NCI-H82 (cell line): ENCODE results near the gene TTLL11.

Experiments used
- DNase-seq: peaks from one replicate; lab custom pipeline; 2025; lab: John Stamatoyannopoulos, UW

TTLL11 gene, protein sequence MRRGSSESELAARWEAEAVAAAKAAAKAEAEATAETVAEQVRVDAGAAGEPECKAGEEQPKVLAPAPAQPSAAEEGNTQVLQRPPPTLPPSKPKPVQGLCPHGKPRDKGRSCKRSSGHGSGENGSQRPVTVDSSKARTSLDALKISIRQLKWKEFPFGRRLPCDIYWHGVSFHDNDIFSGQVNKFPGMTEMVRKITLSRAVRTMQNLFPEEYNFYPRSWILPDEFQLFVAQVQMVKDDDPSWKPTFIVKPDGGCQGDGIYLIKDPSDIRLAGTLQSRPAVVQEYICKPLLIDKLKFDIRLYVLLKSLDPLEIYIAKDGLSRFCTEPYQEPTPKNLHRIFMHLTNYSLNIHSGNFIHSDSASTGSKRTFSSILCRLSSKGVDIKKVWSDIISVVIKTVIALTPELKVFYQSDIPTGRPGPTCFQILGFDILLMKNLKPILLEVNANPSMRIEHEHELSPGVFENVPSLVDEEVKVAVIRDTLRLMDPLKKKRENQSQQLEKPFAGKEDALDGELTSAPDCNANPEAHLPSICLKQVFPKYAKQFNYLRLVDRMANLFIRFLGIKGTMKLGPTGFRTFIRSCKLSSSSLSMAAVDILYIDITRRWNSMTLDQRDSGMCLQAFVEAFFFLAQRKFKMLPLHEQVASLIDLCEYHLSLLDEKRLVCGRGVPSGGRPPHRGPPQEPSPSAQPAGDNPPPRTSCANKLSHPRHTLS

DNA sequence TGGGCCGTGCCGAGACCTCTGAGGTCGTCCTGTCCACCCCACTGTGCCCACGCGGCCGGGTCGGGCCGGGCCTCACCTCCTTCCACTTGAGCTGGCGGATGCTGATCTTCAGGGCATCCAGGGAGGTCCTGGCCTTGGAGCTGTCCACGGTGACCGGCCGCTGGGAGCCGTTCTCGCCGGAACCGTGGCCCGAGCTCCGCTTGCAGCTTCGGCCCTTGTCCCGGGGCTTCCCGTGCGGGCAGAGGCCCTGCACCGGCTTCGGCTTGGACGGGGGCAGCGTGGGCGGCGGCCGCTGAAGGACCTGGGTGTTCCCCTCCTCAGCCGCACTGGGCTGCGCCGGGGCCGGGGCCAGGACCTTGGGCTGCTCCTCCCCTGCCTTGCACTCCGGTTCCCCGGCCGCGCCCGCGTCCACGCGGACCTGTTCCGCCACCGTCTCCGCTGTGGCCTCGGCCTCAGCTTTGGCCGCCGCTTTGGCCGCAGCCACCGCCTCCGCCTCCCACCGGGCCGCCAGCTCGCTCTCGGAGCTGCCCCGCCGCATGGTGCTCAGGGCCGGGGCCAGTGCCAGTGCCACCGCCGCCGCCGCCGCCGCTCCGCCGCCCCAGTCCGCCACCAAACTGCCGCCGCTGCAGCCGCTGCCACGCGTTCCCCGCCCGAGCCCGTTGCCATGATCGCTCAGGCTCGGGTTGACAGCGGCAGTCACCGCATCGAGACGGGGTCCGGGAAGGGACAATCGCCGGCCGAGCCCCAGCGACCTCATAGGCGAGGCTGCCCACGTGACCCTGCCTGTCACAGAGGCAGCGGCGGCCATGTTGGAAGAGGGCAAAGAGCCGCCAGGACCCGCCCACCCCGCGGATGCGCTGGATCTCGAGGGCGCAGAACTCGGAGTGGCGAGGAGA lies at the start of gene TTLL11:
Gene TTLL11, minus strand, starts transcription at position 698 of the 896 bp plus-strand sequence. Its CDS starts 160 bp downstream, at position 538.
- DNase-seq = peak; percentile 96

DNA sequence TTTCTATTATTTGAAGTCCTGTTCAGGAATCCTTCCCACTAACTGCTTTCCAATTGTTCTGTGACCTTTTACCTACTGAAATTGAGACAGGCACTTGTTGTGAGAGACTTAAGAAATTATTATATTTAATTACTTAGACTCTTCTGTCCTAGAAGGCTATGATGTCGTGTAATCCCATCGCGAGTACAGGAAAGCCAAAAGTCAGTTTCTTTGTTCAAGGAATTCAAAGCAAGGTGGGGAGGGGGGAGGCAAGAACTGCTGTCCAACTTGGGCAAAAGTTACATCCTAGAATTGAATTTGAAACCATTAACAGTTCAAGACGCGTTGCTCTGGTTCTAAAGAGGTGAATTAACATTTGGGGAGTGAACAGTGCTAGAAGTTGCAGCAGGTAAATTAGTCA lies 48.6 kb upstream of the TTLL11 start:
- no peak for DNase-seq

DNA sequence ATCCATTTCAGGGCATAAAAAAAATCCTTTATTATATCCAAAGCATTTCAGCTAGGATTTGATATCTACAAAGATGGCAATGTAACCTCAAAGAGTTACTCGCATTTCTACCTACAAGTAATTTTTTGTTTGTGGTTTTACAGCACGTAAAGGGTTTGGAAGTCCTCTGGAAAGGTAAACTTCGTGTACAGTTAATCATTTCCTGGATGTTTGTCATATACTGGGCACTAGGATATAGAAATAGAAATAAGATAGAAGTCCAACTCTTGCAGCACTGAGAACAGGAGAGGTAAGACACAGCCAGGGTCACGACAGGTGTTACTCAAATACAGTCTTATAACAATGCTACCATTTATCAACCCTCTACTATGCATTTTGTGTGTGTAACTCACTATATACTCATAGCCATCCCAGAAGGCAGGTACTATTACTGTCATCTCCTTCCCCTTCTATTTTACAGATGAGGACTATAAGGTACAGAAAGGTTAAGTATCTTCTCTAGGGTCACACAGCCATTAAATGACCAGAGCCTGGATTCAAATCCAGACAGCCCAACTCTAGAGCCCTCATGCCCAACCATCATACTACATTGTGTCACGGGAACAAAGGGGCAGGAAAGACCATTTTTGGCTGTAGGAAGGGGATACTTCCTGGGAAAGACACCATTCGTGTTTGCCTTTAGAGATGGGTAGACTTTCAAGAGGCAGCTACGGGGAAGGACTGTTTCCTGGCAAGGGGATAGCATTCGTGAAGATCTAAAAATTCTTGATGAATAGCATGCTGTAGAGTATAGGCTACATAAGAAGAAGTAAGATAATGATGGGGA lies 47.5 kb upstream of the TTLL11 start:
- DNase-seq = no peak

DNA sequence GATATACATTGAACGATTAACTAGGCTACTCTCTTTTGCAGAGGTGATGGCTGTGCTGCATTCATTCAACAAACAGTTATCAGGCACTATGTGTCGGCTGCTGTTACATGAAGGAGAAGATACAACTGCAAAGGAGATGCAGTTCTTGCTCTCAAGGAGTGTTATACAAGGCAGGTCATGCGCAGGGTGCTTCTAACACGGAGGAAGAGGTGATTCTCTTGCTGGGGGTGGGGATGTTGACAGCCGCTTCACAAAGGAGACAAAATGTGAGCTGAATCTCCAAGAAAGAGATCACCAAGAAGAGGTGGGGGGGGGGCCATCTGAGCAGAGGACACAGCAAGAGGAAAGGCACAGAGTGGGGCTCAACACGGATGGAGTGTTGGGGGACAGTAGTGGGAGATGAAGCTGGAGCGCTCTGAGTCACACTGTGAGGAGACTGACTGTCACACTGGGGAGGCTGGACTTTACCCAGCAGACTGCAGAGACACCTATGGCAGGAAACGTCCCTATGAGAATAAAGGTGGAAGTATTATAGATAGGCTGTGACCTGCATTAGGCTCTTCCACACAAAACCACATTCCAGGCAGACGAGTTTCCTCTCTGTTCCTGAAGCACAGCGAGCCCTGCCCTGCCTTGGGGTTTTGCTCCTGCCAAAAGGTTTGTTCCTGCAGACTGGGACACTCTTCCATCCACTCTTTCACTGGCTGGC lies 45.6 kb upstream of the TTLL11 start:
- no peak for DNase-seq

DNA sequence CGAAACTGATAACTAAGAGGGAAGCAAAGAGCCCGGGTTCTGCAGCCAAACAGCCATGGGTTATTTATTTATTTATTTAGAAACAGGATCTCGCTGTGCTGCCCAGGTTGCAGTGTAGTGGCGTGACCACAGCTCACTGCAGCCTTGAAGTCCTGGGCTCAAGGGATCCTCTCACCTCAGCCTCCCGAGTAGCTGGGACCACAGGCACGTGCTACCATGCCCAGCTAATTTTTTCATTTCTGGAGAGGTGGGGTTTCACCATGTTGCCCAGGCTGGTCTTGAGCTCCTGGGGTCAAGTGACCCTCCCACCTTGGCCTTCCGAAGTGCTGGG lies 42.4 kb upstream of the TTLL11 start:
- DNase-seq = no peak

DNA sequence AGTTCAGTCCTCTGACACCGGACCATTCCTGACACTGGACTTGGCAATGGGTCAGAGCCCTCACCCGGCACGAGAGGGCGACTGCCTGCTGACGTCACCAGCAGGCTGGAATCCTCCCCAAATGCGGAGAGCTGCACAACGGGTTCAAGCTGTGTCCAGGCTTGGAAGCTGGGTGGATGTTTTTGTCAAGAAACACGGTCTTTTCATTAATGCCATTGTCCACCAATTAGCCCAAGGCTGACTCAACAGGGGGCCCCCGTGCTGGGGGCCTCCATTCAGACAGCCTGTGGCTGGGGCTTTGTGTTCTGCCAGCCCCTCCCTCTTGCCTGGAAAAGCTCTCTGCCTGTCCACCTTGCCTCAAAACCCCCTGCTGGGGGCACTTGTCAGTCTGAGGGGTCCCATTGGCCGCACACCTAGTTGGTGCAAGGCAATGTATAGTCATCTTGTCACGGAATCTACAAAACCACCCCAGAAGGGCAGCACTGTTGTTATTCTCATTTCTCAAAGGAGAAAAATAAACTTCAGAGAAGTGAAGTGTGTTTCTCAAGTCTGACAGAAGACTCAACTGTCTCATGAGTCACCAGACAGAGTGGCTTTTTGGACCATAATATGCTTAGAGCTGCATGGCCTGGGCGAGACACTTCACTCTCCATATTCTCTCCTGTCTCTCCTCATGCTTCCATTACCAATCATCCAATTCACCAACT lies 41.9 kb upstream of the TTLL11 start:
- DNase-seq = no peak

DNA sequence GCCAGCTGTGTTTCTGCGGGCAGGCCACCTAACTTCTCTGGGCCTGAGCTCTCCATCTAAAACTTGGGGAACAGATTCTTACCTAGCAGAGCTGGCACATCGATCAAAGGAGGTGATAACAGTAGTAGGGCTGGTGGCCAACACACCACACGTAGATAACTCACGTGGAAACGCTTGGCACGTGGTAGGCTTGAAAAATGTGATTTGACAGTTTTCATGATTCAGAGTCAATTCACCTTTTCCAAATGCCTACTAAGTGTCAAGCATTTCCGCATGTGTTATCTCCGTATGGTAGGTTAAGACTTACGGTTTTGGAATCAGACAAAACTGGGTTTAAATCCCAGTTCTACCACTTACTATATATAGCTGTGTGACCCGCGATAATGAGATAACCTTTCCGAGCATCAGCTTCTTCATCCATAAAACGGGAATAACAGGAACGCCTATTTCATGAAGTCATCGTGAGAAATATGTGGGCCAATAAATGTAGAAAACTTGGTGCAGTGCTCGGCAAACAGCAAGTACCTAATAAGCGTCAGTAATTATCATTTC lies 41.0 kb upstream of the TTLL11 start:
- DNase-seq = no peak

DNA sequence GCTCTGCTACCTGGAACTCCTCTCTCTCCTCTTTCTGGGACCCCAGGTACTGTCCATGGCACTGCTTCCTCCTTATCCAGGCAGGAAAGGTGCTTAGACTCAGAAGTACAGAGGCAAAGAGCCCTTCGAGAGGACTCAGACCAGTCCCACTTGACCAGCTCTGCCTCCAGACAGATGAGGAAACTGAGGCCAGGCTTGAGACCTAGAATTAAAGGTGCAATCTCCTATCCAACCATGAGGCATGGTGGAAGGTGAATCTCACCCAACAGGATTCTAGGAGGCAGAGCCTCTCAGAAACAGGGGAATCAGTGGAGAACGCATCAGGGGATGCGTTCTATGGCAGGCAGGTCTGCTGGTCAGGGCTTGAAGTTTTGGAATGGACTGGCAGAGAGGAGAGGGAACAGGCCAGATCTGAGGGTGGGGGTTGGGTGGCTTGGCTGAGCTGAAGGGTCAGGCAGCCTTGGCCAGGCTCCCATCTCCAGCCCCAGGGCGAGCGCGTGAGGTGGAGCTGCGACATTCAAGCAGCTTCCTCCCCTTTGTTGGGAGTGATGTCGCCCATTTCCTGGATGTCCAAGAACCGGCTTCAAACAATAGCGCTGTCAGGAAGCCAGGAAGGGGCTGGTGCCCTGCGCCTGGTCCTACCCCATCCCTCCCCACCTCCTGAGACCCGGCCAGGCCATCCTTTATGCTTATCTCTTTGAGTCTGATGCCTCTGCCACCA lies 40.3 kb upstream of the TTLL11 start:
- DNase-seq = no peak

DNA sequence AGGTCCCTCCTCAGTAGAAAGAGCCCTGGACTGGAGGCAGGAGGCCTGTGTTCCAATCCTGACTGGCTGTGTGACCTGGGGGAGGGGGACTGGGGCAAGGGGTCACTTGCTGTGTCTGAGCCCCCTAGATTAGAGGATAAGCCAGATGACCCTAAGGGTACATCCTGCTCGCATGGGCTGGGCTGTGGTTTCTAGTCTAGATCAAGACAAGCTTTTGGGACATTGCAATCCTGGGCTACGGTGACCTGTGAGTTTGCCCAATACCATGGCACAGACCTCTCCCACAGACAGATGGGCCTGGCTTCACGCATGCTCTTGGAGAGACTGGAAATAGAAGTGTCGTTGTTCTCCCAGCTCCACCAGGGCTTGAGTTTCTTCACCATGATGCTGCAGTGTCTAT lies 39.4 kb upstream of the TTLL11 start:
- no peak for DNase-seq

DNA sequence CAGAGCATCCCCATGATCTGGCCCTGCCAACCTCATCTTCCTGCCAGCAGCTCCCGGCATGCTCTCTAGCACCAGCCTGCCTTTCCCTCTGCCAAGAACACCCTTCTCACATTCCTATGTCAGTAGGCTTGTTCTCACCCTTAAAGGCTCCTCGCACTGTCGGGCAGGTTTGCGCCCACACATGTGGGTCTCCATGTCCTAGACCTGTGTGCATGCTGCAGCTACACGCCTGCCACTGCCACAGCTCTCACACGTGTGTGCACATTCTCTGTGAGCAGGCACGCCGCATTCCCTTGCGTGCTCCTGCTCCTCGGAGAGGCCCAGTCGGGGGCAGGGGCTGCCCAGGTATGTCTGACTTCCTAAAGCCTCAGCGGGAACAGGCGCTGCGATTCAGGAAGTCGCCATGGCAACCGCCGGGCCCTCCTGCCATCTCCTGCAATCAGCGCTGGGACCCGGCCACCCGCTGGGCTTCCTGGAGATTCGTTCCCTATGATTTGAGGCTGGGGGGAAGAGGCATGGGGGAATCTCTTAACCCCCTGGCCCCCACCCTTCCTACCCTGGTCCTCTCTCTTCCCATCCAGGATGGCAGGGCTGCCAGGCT lies 38.4 kb upstream of the TTLL11 start:
- peak; percentile 15 for DNase-seq

DNA sequence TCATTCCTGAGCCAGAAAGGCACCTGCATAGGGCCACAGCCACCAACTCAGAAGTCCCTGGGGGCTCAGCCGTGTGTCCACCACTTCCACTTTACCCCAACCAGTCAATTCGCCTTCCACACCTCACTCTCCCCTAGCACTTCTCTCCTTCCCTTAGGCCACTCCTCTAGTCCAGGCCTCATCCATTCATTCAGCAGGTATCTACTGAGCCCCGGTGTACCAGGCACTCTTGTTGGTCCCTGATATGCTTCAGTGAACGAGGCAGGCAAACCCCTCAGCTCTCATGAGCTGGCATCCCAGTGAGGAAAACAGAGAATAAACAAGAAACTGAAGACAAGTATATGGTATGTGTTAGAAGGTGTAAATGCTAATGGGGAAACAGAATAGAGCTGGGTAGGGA lies 37.7 kb upstream of the TTLL11 start:
- DNase-seq = no peak

DNA sequence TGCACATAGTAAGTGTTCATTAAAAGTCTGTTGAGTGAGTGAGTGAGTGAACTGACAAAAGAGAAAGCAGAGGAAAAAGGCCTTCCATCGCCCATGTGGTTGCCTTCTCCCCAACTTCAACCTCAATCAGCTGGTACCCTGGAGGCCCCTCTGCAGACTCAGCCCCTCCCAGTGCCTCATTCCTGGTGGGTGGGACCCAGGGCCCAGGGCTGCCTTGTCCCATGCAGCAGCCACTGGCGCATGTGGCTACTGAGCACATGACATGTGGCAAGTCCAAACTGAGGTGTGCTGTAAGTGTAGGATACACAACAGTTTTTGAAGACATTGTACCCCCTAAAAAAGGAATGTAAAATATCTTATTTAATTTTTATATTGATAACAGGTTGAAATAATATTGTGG lies 36.9 kb upstream of the TTLL11 start:
- DNase-seq = no peak

DNA sequence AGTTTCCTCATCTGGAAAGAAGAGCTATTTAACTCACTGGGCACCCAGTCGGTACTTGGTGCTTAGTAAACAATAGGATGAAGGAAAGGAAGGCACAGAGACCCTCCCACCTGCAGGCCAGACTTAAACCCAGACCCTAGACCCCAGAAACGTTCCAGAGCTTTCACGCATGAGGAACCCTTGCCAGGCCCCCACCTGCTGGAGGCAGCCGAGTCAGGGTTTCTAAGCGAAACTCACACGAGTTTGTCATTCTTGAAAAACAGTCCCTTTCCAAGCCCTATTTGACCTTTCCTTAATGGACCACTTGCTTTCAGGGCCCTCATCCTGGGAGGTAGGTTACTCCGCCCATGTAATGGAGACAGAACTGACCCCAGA lies 35.8 kb upstream of the TTLL11 start:
- DNase-seq = no peak

DNA sequence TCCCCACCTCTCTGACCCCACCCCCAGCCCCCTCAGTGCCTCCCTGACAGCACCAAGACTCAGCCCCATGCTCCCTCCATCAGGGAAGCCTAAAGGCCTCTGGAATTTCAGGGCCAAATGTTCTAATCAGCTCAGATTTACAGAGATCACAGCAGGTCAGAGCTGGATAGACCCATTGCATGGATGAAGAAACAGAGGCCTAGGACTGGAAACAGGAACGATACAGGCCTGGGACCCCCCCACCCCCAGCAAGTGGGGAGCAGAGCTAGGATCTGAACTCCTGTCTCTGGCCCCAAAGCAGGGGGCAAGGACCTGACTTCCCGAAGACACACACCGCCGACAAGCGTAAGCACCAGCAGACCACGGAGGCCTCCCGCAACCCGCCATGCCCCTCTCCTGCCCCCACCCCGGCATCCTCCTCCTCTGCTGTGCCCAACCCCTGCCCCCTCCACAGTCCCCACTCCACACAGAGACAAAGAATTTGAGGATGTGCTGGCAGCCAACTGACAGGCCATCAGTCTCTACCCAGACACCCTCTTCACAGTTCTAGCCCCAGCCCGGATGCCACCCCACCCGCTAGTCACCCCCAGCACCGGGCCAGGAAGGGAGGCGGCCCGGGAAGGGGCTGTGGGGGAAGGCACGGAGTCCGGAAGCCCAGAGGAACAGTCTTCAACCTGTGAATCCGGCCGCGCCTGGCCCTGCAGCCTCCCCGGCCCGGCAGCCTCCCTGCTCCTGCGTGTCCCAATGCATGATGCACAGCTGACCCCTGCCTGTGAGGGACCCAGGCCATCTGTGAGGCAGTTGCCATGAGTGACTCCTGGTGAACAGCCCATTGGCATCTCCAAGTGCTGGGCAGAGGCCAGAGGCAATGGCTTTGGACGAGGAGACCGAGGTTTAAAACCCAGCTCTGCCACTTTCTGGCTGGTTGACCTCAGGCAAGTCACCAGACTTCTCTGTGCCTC lies 35.2 kb upstream of the TTLL11 start:
- no peak for DNase-seq

DNA sequence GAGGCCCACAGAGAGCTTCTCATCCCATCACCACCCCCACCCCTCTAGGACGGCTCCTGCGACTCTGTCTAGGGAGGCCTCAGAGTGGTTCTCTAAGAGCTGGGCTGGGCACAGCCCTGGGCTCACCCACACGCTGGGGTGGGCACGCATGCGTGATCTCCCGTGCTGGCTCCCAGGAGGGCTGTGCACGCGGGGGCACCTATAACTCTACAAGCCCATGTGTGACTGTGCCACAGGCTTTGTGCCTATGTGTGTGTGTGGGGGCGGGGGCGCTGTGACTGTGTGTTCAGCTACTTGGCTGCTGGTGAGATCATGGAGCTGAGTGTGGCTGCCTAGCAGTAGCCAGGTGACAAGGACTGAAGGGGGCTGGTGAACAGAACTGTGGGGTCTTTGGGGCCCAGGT lies 34.3 kb upstream of the TTLL11 start:
- peak; percentile 22 for DNase-seq

DNA sequence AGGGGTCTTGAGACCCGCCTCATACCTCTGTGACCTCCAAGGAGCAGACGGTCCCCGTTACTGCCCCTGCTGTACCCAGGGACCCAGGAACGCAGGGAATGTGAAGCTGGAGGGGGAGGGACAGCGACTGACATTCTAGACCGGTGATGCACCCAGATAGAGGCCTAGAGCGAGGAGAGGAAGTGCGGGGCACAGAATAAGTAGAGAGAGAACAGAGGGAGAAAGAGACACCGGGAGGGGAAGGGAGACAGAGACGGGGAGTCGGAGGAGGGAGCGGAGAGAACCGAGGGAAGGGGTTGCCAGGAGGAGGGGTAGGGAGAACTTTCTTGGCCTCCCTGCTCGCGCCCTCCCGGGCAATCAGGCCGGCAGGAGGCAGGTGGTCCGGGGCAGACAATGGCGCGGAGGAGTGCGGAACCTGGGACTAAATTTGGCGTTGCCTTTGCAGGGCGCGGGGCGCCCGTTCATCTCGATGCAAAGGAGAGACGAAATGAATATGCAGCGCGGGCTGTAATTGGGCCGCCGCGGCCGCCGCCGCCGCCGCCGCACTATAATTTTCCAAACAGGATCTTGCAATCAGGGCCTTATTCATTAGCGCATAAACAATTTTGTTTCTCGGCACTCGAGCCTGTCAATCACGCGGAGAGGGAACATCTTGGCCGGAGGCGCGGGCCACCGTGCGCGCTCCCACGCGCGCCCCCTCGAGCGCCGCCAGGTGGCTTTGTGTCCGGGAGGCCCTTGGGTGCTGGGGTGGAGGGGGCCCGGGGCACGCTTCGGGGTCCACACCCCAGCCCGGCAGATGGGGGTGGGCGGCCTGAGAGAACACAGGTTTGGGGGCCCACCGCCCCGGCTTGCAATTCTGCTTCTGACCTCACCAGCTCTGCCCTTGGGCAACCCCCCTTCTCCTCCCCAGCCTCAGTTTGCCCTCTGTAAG lies 33.5 kb upstream of the TTLL11 start:
- DNase-seq = no peak
